HEK293 (cell line): ENCODE measurements around the gene GZMH.

Source experiments
- CTCF ChIA-PET: fragments of 350-600 bp; formaldehyde crosslinking; extraction: SDS; loops from one replicate; lab custom pipeline; 2021; ENCODE audit warnings: antibody characterized with exemption; lab: Yijun Ruan, JAX
- POLR2A ChIA-PET: fragments of 300-600 bp; formaldehyde crosslinking; extraction: SDS; loops from one replicate; lab custom pipeline; 2020; ENCODE audit warnings: antibody characterized with exemption, inconsistent platforms; lab: Yijun Ruan, JAX
- H3K27ac ChIP-seq: fragments of 200-500 bp; sonication (Bioruptor generic); 2 replicates; pipeline ENCODE4 v1.5.1; 2014; ENCODE audit warnings: low read depth, low read length, control low read depth, inconsistent platforms; ENCODE audit errors: extremely low read depth
- H3K36me3 ChIP-seq, 2 experiments: fragments of 200-500 bp in 1 of 2; sonication (Bioruptor generic) in 1 of 2; 1 replicate in 1 of 2; 2 replicates in 1 of 2; pipeline ENCODE4 v1.5.1; 2014 to 2017; ENCODE audit warnings: inconsistent platforms in 2 of 2, low read length in 2 of 2; ENCODE audit not compliant: control insufficient read depth in 2 of 2, insufficient read depth in 1 of 2
- H3K4me1 ChIP-seq: fragments of 200-500 bp; sonication (Bioruptor generic); 2 replicates; pipeline ENCODE4 v1.5.1; 2014; ENCODE audit warnings: mild to moderate bottlenecking, low read length, inconsistent platforms; ENCODE audit not compliant: control insufficient read depth, insufficient read depth
- H3K4me3 ChIP-seq: 2 replicates; pipeline ENCODE4 v1.5.1; 2011; ENCODE audit warnings: low read depth, mild to moderate bottlenecking, control low read depth, low read length, moderate library complexity
- H3K9me3 ChIP-seq: fragments of 200-500 bp; sonication (Bioruptor generic); 2 replicates; pipeline ENCODE4 v1.5.1; 2014; ENCODE audit warnings: low read depth, low read length, inconsistent platforms; ENCODE audit not compliant: control insufficient read depth, insufficient read depth
- GLI4 ChIP-seq: fragments of 450-650 bp; formaldehyde crosslinking; IDR thresholded peaks from 2 replicates; pipeline ENCODE4 v1.5.1; 2016; ENCODE audit warnings: missing biosample characterization, missing genetic modification characterization
- KLF1 ChIP-seq: fragments of 450-650 bp; formaldehyde crosslinking; IDR thresholded peaks from 2 replicates; pipeline ENCODE4 v1.5.1; 2016; ENCODE audit warnings: missing biosample characterization, missing genetic modification characterization
- KLF7 ChIP-seq: fragments of 450-650 bp; formaldehyde crosslinking; IDR thresholded peaks from 2 replicates; pipeline ENCODE4 v1.5.1; 2016; ENCODE audit warnings: missing biosample characterization, missing genetic modification characterization, borderline replicate concordance
- KLF8 ChIP-seq: fragments of 450-650 bp; formaldehyde crosslinking; IDR thresholded peaks from 2 replicates; pipeline ENCODE4 v1.5.1; 2016; ENCODE audit warnings: missing biosample characterization, missing genetic modification characterization
- MYNN ChIP-seq: fragments of 450-650 bp; formaldehyde crosslinking; IDR thresholded peaks from 2 replicates; pipeline ENCODE4 v1.5.1; 2016; ENCODE audit warnings: missing biosample characterization, missing genetic modification characterization, borderline replicate concordance
- SALL2 ChIP-seq: fragments of 450-650 bp; formaldehyde crosslinking; IDR thresholded peaks from 2 replicates; pipeline ENCODE4 v1.5.0; 2017; ENCODE audit warnings: missing biosample characterization, mild to moderate bottlenecking, missing genetic modification characterization, borderline replicate concordance
- SCRT2 ChIP-seq: fragments of 450-650 bp; formaldehyde crosslinking; IDR thresholded peaks from 2 replicates; pipeline ENCODE4 v1.5.1; 2016; ENCODE audit warnings: missing biosample characterization, missing genetic modification characterization
- SP2 ChIP-seq: fragments of 450-650 bp; formaldehyde crosslinking; IDR thresholded peaks from 2 replicates; pipeline ENCODE4 v1.5.1; 2016; ENCODE audit warnings: missing biosample characterization, missing genetic modification characterization
- ZBTB1 ChIP-seq: fragments of 450-650 bp; formaldehyde crosslinking; IDR thresholded peaks from 2 replicates; pipeline ENCODE4 v1.5.1; 2016; ENCODE audit warnings: missing biosample characterization, missing genetic modification characterization
- ZBTB44 ChIP-seq: fragments of 450-650 bp; IDR thresholded peaks from 2 replicates; pipeline ENCODE4 v1.5.1; 2018; ENCODE audit warnings: missing biosample characterization, mild to moderate bottlenecking, missing genetic modification characterization
- ZBTB48 ChIP-seq: fragments of 450-650 bp; formaldehyde crosslinking; IDR thresholded peaks from 2 replicates; pipeline ENCODE4 v1.5.1; 2016; ENCODE audit warnings: missing biosample characterization, missing genetic modification characterization
- ZBTB8A ChIP-seq: fragments of 450-650 bp; formaldehyde crosslinking; IDR thresholded peaks from 2 replicates; pipeline ENCODE4 v1.5.1; 2016; ENCODE audit warnings: missing biosample characterization, missing genetic modification characterization
- ZNF184 ChIP-seq: fragments of 450-650 bp; IDR thresholded peaks from 2 replicates; pipeline ENCODE4 v1.5.1; 2018; ENCODE audit warnings: missing biosample characterization, mild to moderate bottlenecking, missing genetic modification characterization
- ZNF248 ChIP-seq: fragments of 450-650 bp; formaldehyde crosslinking; IDR thresholded peaks from 2 replicates; pipeline ENCODE4 v1.5.1; 2017; ENCODE audit warnings: missing biosample characterization, missing genetic modification characterization
- ZNF394 ChIP-seq: fragments of 450-650 bp; formaldehyde crosslinking; IDR thresholded peaks from 2 replicates; pipeline ENCODE4 v1.5.1; 2016; ENCODE audit warnings: missing biosample characterization, missing genetic modification characterization, mild to moderate bottlenecking, moderate library complexity, borderline replicate concordance
- ZNF398 ChIP-seq: fragments of 450-650 bp; formaldehyde crosslinking; IDR thresholded peaks from 2 replicates; pipeline ENCODE4 v1.5.1; 2017; ENCODE audit warnings: missing biosample characterization, missing genetic modification characterization
- ZNF530 ChIP-seq: fragments of 450-650 bp; formaldehyde crosslinking; IDR thresholded peaks from 2 replicates; pipeline ENCODE4 v1.5.1; 2016; ENCODE audit warnings: low read depth, missing biosample characterization, missing genetic modification characterization
- ZNF544 ChIP-seq: fragments of 450-650 bp; formaldehyde crosslinking; IDR thresholded peaks from 2 replicates; pipeline ENCODE4 v1.5.0; 2017; ENCODE audit warnings: missing biosample characterization, missing genetic modification characterization
- ZNF549 ChIP-seq: fragments of 450-650 bp; IDR thresholded peaks from 2 replicates; pipeline ENCODE4 v1.5.1; 2018; ENCODE audit warnings: missing biosample characterization, missing genetic modification characterization, mild to moderate bottlenecking, inconsistent platforms, moderate library complexity
- ZNF558 ChIP-seq: fragments of 450-650 bp; formaldehyde crosslinking; IDR thresholded peaks from 2 replicates; pipeline ENCODE4 v1.5.1; 2016; ENCODE audit warnings: missing biosample characterization, missing genetic modification characterization
- ZNF585B ChIP-seq: fragments of 450-650 bp; formaldehyde crosslinking; IDR thresholded peaks from 2 replicates; pipeline ENCODE4 v1.5.1; 2016; ENCODE audit warnings: missing biosample characterization, missing genetic modification characterization
- ZNF596 ChIP-seq: fragments of 450-650 bp; IDR thresholded peaks from 2 replicates; pipeline ENCODE4 v1.5.0; 2018; ENCODE audit warnings: missing biosample characterization, mild to moderate bottlenecking, missing genetic modification characterization, moderate library complexity
- ZNF610 ChIP-seq: fragments of 450-650 bp; formaldehyde crosslinking; IDR thresholded peaks from 2 replicates; pipeline ENCODE4 v1.5.1; 2016; ENCODE audit warnings: missing biosample characterization, missing genetic modification characterization, borderline replicate concordance
- ZNF654 ChIP-seq: fragments of 450-650 bp; formaldehyde crosslinking; IDR thresholded peaks from 2 replicates; pipeline ENCODE4 v1.5.1; 2016; ENCODE audit warnings: low read depth, missing biosample characterization, missing genetic modification characterization
- ZNF664 ChIP-seq: fragments of 450-650 bp; formaldehyde crosslinking; IDR thresholded peaks from 2 replicates; pipeline ENCODE4 v1.5.1; 2016; ENCODE audit warnings: missing biosample characterization, missing genetic modification characterization
- ZNF768 ChIP-seq: fragments of 450-650 bp; formaldehyde crosslinking; IDR thresholded peaks from 2 replicates; pipeline ENCODE4 v1.5.1; 2018; ENCODE audit warnings: missing biosample characterization, mild to moderate bottlenecking, missing genetic modification characterization
- ZNF785 ChIP-seq: fragments of 450-650 bp; formaldehyde crosslinking; IDR thresholded peaks from 2 replicates; pipeline ENCODE4 v1.5.1; 2016; ENCODE audit warnings: missing biosample characterization, missing genetic modification characterization
- ZNF837 ChIP-seq: fragments of 450-650 bp; formaldehyde crosslinking; IDR thresholded peaks from 2 replicates; pipeline ENCODE4 v1.5.1; 2016; ENCODE audit warnings: missing biosample characterization, missing genetic modification characterization
- ZSCAN30 ChIP-seq: fragments of 450-650 bp; IDR thresholded peaks from 2 replicates; pipeline ENCODE4 v1.5.1; 2018; ENCODE audit warnings: missing biosample characterization, mild to moderate bottlenecking, missing genetic modification characterization, moderate library complexity
- TF ChIP-seq, protein P1 (sequence below): sonication (generic); formaldehyde crosslinking; IDR thresholded peaks from 2 replicates; pipeline ENCODE4 v1.8.1; 2022; ENCODE audit warnings: mild to moderate bottlenecking, moderate library complexity, missing genetic modification reagents

GZMH gene

DNA sequence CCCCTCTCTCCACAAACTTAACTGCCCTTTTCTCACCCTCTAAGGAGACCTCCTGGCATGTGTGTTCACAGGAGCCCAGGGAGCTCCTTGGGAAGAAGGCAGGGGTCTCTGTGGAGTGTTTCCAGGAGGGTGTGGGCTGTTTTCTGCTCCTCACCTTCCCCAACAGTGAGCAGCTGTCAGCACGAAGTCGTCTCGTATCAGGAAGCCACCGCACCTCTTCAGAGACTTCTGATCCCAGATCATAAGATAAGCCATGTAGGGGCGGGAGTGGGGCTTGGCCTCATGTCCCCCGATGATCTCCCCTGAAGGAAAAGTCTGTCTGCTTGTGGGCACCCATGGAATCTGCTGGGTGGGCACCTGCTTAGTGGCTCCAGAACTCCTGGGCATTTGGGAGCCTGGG is 23.3 kb upstream of the GZMH start:
- no peaks in the 10 kb centered on the region for H3K9me3 ChIP-seq
- TF ChIP-seq SP2 (no peak), ZNF184 (tag by site-specific recombination) (no peak), ZNF654 (tag by site-specific recombination) (no peak), ZNF596 (no peak), ZBTB48 (tag by site-specific recombination) (no peak), ZNF549 (tag by site-specific recombination) (no peak), ZNF610 (tag by site-specific recombination) (no peak), ZBTB44 (tag by site-specific recombination) (no peak), ZBTB8A (tag by site-specific recombination) (no peak), KLF8 (tag by site-specific recombination) (no peak), ZNF785 (tag by site-specific recombination) (no peak), ZNF664 (no peak), ZNF558 (tag by site-specific recombination) (no peak), ZNF394 (tag by site-specific recombination) (no peak), ZNF544 (tag by site-specific recombination) (no peak)
- TF ChIP-seq, all 188 proteins: peak for 0
- POLR2A ChIA-PET: no interaction called here

GRCh38 chr14:24632336-24632735 is 22.9 kb upstream of the GZMH start:
- CTCF ChIA-PET: no interaction called here
- TF ChIP-seq, protein P1, sequence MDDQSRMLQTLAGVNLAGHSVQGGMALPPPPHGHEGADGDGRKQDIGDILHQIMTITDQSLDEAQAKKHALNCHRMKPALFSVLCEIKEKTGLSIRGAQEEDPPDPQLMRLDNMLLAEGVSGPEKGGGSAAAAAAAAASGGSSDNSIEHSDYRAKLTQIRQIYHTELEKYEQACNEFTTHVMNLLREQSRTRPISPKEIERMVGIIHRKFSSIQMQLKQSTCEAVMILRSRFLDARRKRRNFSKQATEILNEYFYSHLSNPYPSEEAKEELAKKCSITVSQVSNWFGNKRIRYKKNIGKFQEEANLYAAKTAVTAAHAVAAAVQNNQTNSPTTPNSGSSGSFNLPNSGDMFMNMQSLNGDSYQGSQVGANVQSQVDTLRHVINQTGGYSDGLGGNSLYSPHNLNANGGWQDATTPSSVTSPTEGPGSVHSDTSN (CRISPR knock-in tag): no peak
- TF ChIP-seq KLF1 (tag by site-specific recombination) (no peak), ZBTB1 (no peak), SCRT2 (tag by site-specific recombination) (no peak), KLF7 (no peak)
- POLR2A ChIA-PET: no interaction called here
- Histone ChIP-seq H3K27ac (no peak overlapping the region), H3K4me3 (no peak overlapping the region), H3K9me3 (no peaks in the 10 kb centered on the region), H3K36me3 (no peaks in the 10 kb centered on the region), H3K4me1 (no peaks in the 10 kb centered on the region)

More for the DNA sequence above, 23.3 kb upstream of the GZMH start:
- H3K36me3 ChIP-seq: no peaks in the 10 kb centered on the region
- no peaks in the 10 kb centered on the region for H3K4me1 ChIP-seq
- CTCF ChIA-PET: no interaction called here
- no peak overlapping the region for H3K27ac ChIP-seq
- H3K4me3 ChIP-seq: no peak overlapping the region

DNA sequence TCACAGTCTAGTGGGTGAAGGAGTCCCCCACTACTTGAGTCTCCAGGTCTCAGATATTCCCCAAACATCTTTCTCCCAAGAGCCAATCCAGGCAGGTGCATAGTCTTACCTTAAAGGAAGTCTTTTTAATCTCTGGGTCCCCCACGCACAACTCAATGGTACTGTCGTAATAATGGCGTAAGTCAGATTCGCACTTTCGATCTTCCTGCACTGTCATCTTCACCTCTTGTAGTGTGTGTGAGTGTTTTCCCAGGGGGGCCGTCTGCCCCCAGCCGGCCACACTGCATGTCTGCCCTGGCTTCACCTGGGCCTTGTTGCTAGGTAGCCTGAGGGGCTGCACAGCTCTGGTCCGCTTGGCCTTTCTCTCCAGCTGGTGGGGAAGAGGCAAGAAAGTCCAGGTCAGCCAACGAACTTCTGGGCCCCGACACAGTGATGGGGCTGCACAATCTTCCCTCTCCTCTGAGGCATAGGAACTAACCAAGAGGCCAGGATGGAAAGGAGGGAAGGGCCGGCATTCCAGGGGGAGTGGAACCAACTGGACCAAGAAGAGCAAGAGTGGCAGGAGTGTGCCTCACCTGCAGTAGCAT is 22.4 kb upstream of the GZMH start:
- ChIA-PET POLR2A (no interaction called here), CTCF (no interaction called here)
- Histone ChIP-seq H3K9me3 (no peaks in the 10 kb centered on the region), H3K4me1 (no peaks in the 10 kb centered on the region), H3K27ac (no peak overlapping the region), H3K4me3 (no peak overlapping the region), H3K36me3 (no peaks in the 10 kb centered on the region)
- no peak for TF ChIP-seq ZNF530 (tag by site-specific recombination)
- TF ChIP-seq MYNN: no peak
- no peak for TF ChIP-seq SALL2
- no peak for TF ChIP-seq GLI4 (tag by site-specific recombination)
- TF ChIP-seq ZNF837: no peak
- no peak for TF ChIP-seq ZSCAN30 (tag by site-specific recombination)
- no peak for TF ChIP-seq ZNF398 (tag by site-specific recombination)
- TF ChIP-seq ZBTB48 (tag by site-specific recombination): no peak
- no peak for TF ChIP-seq ZNF248 (tag by site-specific recombination)
- TF ChIP-seq ZNF768 (tag by site-specific recombination): no peak
- TF ChIP-seq ZNF585B: no peak
